Measurements from ENCODE around the gene SNF8.
A peak's percentile ranks its signal among the peaks of the same experiment; 100 is the strongest.
"Not testable (repeated sequence)": the region's sequence is repeated elsewhere in the genome, so short reads cannot be mapped to it uniquely, and the experiment has no call there.

Gene SNF8

GRCh38 chr17:48944515-48945260, at the start of gene SNF8:
Gene SNF8 (minus strand): TSS chr17:48944842. CDS start chr17:48944734, 108 bp downstream.
- DNase-seq (ENCODE audit: low spot score) = peak; percentile 87

GRCh38 chr17:48993951-48994350, 49.3 kb upstream of the SNF8 start:
- no peak for DNase-seq (ENCODE audit: low spot score)

GRCh38 chr17:48993305-48993704, 48.7 kb upstream of the SNF8 start:
- DNase-seq (ENCODE audit: low spot score) = no peak

GRCh38 chr17:48992444-48992843, 47.8 kb upstream of the SNF8 start:
- DNase-seq (ENCODE audit: low spot score) = no peak

GRCh38 chr17:48990882-48991357, 46.3 kb upstream of the SNF8 start:
- no peak for DNase-seq (ENCODE audit: low spot score)

- no peak for DNase-seq (ENCODE audit: low spot score)
Observed at GRCh38 chr17:48989100-48989499, 44.5 kb upstream of the SNF8 start.

GRCh38 chr17:48985436-48986245, 41.0 kb upstream of the SNF8 start:
- no peak for DNase-seq (ENCODE audit: low spot score)

- DNase-seq (ENCODE audit: low spot score) = no peak
Observed at GRCh38 chr17:48981927-48982539, 37.4 kb upstream of the SNF8 start.

GRCh38 chr17:48973806-48974205, 29.2 kb upstream of the SNF8 start:
- DNase-seq (ENCODE audit: low spot score) = no peak

- DNase-seq (ENCODE audit: low spot score) = no peak
Observed at GRCh38 chr17:48972749-48973097, 28.1 kb upstream of the SNF8 start.

GRCh38 chr17:48970865-48971687, 26.4 kb upstream of the SNF8 start:
- no peak for DNase-seq (ENCODE audit: low spot score)

GRCh38 chr17:48970224-48970623, 25.6 kb upstream of the SNF8 start:
- DNase-seq (ENCODE audit: low spot score) = no peak

GRCh38 chr17:48961516-48962233, 17.0 kb upstream of the SNF8 start:
- no peak for DNase-seq (ENCODE audit: low spot score)

- DNase-seq (ENCODE audit: low spot score) = no peak
Observed at GRCh38 chr17:48960834-48961515, 16.3 kb upstream of the SNF8 start.

- DNase-seq (ENCODE audit: low spot score) = no peak
Observed at GRCh38 chr17:48954300-48954755, 9.7 kb upstream of the SNF8 start.

GRCh38 chr17:48952904-48953303, 8.3 kb upstream of the SNF8 start:
- no peak for DNase-seq (ENCODE audit: low spot score)

GRCh38 chr17:48951572-48951971, 6.9 kb upstream of the SNF8 start:
- no peak for DNase-seq (ENCODE audit: low spot score)

- DNase-seq (ENCODE audit: low spot score) = not testable (repeated sequence)
Observed at GRCh38 chr17:48945261-48945651, 614 bp upstream of the SNF8 start.

- DNase-seq (ENCODE audit: low spot score) = no peak
Observed at GRCh38 chr17:48933035-48933434, 11.6 kb downstream of the SNF8 start.

GRCh38 chr17:48930435-48930873, 14.2 kb downstream of the SNF8 start:
- no peak for DNase-seq (ENCODE audit: low spot score)

- DNase-seq (ENCODE audit: low spot score) = no peak
Observed at GRCh38 chr17:48929812-48930165, 14.9 kb downstream of the SNF8 start.

Data from CD4-positive, alpha-beta T cell treated with Interleukin-6 at 100 ng/mL for 8 hours (primary cell).